Measurements from ENCODE around the gene NREP. TPM values are rescaled to one million over a fixed set of nuclear protein-coding genes. Genes with fewer than 3 reads are reported as not detected.

The NREP gene
- total and polyA plus RNA-seq, 10 of the 15 experiments (the other 5 are each of a cell fraction or from before 2014, with no cell fraction given), result 20.6 to 117 (median 32.2) TPM

DNA sequence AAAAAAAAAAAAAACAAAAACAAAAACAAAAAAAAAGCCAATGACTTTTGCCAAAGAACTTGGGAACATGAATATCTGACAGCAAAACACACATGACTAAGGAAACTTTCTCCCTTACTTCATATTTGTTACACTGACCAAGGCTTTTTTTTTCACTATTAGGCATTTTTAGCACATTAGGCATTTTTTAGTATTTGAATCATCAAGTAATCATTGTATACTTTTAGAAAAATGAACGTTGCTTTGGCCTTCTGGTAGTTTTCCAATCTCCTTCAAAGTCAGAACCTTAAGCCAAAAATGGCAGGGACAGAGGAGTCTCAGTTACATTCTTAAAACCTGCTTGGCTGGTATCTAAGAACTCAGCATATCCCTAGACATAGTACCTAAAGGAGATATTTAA is 19.3 kb downstream of the NREP start:
- H2AFZ ChIP-seq (ENCODE audit: control insufficient read depth, low read depth, low read length), result no peak overlapping the region
- intact Hi-C loops (cut with micrococcal nuclease; ENCODE audit: unreplicated experiment), result no loop called here
- H3K27me3 ChIP-seq (replicated peaks in 1 of 2; ENCODE audit: control insufficient read depth in 2 of 2, insufficient read depth in 2 of 2, low read length in 1 of 2), result no peaks in the 10 kb centered on the region
- H3K9me3 ChIP-seq (replicated peaks; ENCODE audit: control insufficient read depth, insufficient read depth, low read length), result no peaks in the 10 kb centered on the region
- no peak overlapping the region for H3K4me2 ChIP-seq (ENCODE audit: control insufficient read depth, insufficient read depth)
- ATAC-seq (no peak), DNase-seq (ENCODE audit: low read depth, low spot score) (no peak), FAIRE-seq (no peak)
- no peaks in the 10 kb centered on the region for H4K20me1 ChIP-seq (ENCODE audit: control insufficient read depth, insufficient read depth)
- peaks cover 9% of the 10 kb centered on the region for H3K4me1 ChIP-seq (ENCODE audit: control insufficient read depth, insufficient read depth, low read length)
- peaks cover 2 to 3% of the 10 kb centered on the region in 2 experiments; a peak in 3 of 4 replicates for H3K36me3 ChIP-seq (ENCODE audit: control insufficient read depth in 2 of 2, insufficient read depth in 2 of 2, low read length in 1 of 2)
- ChIA-PET SMC1A (ENCODE audit: uncharacterized antibody, unreplicated experiment) (interaction anchor here (1.2 kb wide), 1 partner anchor 19 kb away, joined by 3 read pairs; the partner anchor contains the start of gene NREP), POLR2A (interaction anchor here (0.6 to 1.2 kb wide), 3 partner anchors 20 to 630 kb away, joined by 3 to 4 read pairs (median 3); no protein-coding TSS in a partner anchor), RAD21 (ENCODE audit: unreplicated experiment) (no interaction called here), CTCF (interaction anchor here (0.7 kb wide), 1 partner anchor 206 kb away, joined by 3 read pairs; no protein-coding TSS in a partner anchor)
- in situ Hi-C loops (cut with MboI), result no loop called here
- no peaks in the 10 kb centered on the region for H3K79me2 ChIP-seq (ENCODE audit: control insufficient read depth, insufficient read depth, low read length)
- BruUV-seq (replicated peaks), result no TSS peak
- no peak for TF ChIP-seq EZH2 (IDR thresholded peaks at IDR 0.05; ENCODE audit: borderline replicate concordance, control insufficient read depth, low read depth, low read length)
- TF ChIP-seq NFYB (IDR thresholded peaks at IDR 0.05; ENCODE audit: insufficient read depth, low read depth, low read length), result no peak
- TF ChIP-seq RAD51 (IDR thresholded peaks at IDR 0.05), result no peak
- no peak for TF ChIP-seq SUPT20H (IDR thresholded peaks at IDR 0.05; ENCODE audit: borderline replicate concordance, control insufficient read depth, low read depth, low read length)
- no peak for TF ChIP-seq EGR1 (IDR thresholded peaks at IDR 0.05; ENCODE audit: borderline replicate concordance in 1 of 2, low read depth in 2 of 2, low read length in 2 of 2)
- no peak overlapping the region for H3K27ac ChIP-seq (ENCODE audit: control insufficient read depth, insufficient read depth)
- H3K9ac ChIP-seq (ENCODE audit: control insufficient read depth, insufficient read depth, low read length), result no peak overlapping the region
- whole genome bisulfite sequencing (ENCODE audit: insufficient coverage, insufficient replicate concordance, low lambda C conversion rate, missing lambda C conversion rate), result 0% methylated on average over 1 of the region's 1 CpG
- H3K4me3 ChIP-seq, result no peak overlapping the region

Measured in GM12878 (cell line).